GM12891 (cell line): ENCODE measurements around the gene MAML2.

Source experiments
- DNase-seq: peaks from one replicate; pipeline ENCODE4 v3.0.0; 2011; ENCODE audit warnings: low spot score; ENCODE audit not compliant: insufficient read length
- FAIRE-seq: peaks from 2 replicates; lab custom pipeline; 2011; peaks lifted over from hg19 to GRCh38; lab: Jason Lieb, UNC
- PAX5 ChIP-seq: IDR thresholded peaks from 2 replicates; pipeline ENCODE4 v1.6.1; 2011; ENCODE audit warnings: low read length, moderate library complexity, mild to moderate bottlenecking; ENCODE audit not compliant: insufficient read depth, severe bottlenecking
- POLR2A ChIP-seq: IDR thresholded peaks from 2 replicates; pipeline ENCODE4 v1.6.1; 2011; ENCODE audit warnings: low read depth, low read length, control low read depth
- POLR2AphosphoS5 ChIP-seq: IDR thresholded peaks from 2 replicates; pipeline ENCODE4 v1.6.1; 2011; ENCODE audit warnings: low read depth, low read length, control low read depth
- POU2F2 ChIP-seq: IDR thresholded peaks from 2 replicates; pipeline ENCODE4 v1.6.1; 2011; ENCODE audit warnings: low read depth, mild to moderate bottlenecking, control low read depth, low read length, moderate library complexity
- SPI1 ChIP-seq: IDR thresholded peaks from 2 replicates; pipeline ENCODE4 v1.6.1; 2011; ENCODE audit warnings: low read depth, low read length, control low read depth
- TAF1 ChIP-seq: IDR thresholded peaks from 2 replicates; pipeline ENCODE4 v1.6.1; 2011; ENCODE audit warnings: low read depth, low read length, control low read depth

MAML2 gene

GRCh38 chr11:96330511-96330859 lies 12.5 kb downstream of the MAML2 start:
- no peak for FAIRE-seq
- no peak for DNase-seq
- TF ChIP-seq PAX5 (no peak), POLR2AphosphoS5 (no peak), SPI1 (no peak), POU2F2 (no peak), TAF1 (no peak), POLR2A (no peak)

DNA sequence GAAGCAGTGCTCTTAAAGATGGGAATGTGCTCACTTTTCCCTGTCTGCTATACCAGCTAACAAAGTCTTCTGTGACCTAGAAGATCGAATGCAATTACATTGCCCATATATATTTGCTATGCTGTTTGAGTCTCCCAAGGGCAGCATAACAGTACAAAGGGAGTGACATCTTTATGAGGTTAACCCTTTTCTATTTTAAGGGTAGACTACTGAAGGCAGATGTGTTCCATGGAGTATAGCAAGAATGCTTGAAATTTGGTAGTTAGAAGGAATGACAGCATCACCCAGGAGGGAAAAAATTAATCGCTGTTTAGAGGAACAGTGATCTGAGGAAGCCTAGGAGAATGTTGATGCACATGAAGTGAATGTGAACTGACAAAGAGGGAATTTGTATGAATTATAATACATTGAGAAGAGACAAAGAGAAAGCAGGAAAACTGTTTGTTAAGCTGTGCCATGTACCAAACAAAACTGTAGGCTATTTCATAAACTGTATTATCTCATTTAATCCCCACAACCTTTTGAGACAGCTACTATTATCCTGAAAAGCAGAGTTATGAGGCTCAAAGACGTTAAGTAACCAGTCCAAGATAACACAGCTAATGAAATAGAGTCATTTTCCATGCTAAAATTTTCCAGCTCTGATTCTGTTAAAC lies 13.0 kb downstream of the MAML2 start:
- no peak for FAIRE-seq
- no peak for DNase-seq
- TF ChIP-seq POLR2AphosphoS5 (no peak), POU2F2 (no peak), SPI1 (no peak), TAF1 (no peak)

GRCh38 chr11:96329419-96329818 lies 13.6 kb downstream of the MAML2 start:
- no peak for FAIRE-seq
- TF ChIP-seq POLR2AphosphoS5: no peak
- TF ChIP-seq PAX5: no peak
- TF ChIP-seq POU2F2: no peak
- TF ChIP-seq TAF1: no peak
- TF ChIP-seq SPI1: no peak
- no peak for TF ChIP-seq POLR2A
- no peak for DNase-seq

DNA sequence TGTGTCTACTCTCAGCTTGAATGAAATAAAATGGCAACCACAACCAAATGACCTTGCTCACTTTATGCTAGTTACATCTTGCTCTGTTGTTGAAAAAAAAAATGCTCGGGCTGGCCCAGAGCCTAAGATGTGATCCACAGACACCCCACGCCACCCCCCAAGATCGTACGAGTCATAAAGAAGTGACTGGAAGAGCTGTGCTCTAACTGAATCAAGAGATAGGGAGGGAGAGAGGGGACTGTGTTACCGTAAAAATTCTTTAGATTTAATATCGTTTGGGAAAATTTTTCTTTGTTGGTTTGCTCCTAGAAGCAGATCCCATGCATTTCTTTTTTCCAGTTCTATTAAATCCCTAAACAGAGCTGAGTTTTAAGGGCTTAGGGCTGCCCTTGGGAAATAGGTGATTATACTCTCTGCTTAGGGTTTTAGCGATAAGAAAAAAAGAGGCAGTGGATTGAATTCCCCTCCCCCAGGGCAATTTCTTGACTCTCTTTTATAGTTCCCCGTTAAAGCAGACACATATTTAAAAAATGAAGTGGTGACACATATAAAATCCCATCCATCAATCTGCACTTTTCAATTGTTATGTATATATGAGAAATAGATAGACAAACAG lies 14.5 kb downstream of the MAML2 start:
- FAIRE-seq: no peak
- TF ChIP-seq PAX5 (no peak), SPI1 (no peak)
- DNase-seq: no peak

- no peak for TF ChIP-seq SPI1
- DNase-seq (no peak), FAIRE-seq (no peak)
Measured at GRCh38 chr11:96326959-96327358, 16.0 kb downstream of the MAML2 start.

- no peak for TF ChIP-seq TAF1
- TF ChIP-seq POLR2A: no peak
- TF ChIP-seq SPI1: no peak
- no peak for TF ChIP-seq PAX5
- no peak for TF ChIP-seq POLR2AphosphoS5
- TF ChIP-seq POU2F2: no peak
- DNase-seq (no peak), FAIRE-seq (no peak)
Measured at GRCh38 chr11:96324912-96325311, 18.1 kb downstream of the MAML2 start.

DNA sequence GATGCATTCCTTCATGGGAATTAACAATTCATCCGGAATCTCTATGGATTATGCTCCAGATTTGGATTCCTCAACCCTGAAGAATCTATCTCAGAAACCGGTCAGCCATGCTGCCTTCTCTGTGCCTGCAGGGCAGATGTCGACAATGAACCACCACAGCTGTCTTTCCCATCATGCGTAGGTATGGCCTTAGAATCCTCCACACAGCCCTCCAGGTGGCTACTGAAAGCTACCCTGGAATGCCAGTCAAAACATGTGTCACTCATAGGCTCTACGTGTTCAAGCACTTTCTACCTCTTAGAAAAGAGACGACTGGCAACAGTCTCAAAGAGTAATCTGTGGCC lies 19.4 kb downstream of the MAML2 start:
- DNase-seq: no peak
- TF ChIP-seq SPI1 (no peak), POLR2A (no peak), TAF1 (no peak), POLR2AphosphoS5 (no peak), POU2F2 (no peak), PAX5 (no peak)
- no peak for FAIRE-seq

GRCh38 chr11:96322775-96323641 lies 20.0 kb downstream of the MAML2 start:
- TF ChIP-seq POLR2A (no peak), PAX5 (no peak), POU2F2 (no peak), POLR2AphosphoS5 (no peak), TAF1 (no peak), SPI1 (no peak)
- FAIRE-seq (no peak), DNase-seq (no peak)

DNA sequence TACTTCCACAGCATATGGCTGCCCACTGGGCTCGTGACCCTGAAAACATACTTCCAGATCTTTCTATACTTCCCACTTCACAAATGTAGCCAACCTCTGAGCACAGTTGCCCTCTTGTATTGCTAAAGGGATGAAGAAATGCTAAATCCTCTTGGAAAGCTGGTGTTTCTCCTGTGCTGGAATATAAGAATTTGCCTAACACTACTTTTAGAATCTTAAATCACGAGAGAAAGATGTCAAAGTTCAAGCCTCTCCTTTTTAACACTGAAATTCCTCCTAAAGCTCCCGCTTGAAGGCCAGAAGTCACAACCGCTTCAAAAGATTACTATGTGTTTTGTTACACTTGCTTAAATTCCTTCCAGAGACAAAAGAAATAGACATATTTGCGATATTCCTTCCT lies 21.9 kb downstream of the MAML2 start:
- TF ChIP-seq POLR2AphosphoS5: no peak
- no peak for TF ChIP-seq POU2F2
- no peak for TF ChIP-seq POLR2A
- no peak for TF ChIP-seq SPI1
- TF ChIP-seq PAX5: no peak
- no peak for TF ChIP-seq TAF1
- FAIRE-seq (no peak), DNase-seq (no peak)

GRCh38 chr11:96319898-96320656 lies 22.9 kb downstream of the MAML2 start:
- TF ChIP-seq PAX5 (no peak), TAF1 (no peak), POU2F2 (no peak), SPI1 (no peak), POLR2A (no peak), POLR2AphosphoS5 (no peak)
- no peak for FAIRE-seq

More at GRCh38 chr11:96319898-96320656, 22.9 kb downstream of the MAML2 start:
- no peak for DNase-seq
